ENCODE measurements around the gene SHOC1.
"Not testable (repeated sequence)": the region's sequence is repeated elsewhere in the genome, so short reads cannot be mapped to it uniquely, and the experiment has no call there.

Gene SHOC1

DNA sequence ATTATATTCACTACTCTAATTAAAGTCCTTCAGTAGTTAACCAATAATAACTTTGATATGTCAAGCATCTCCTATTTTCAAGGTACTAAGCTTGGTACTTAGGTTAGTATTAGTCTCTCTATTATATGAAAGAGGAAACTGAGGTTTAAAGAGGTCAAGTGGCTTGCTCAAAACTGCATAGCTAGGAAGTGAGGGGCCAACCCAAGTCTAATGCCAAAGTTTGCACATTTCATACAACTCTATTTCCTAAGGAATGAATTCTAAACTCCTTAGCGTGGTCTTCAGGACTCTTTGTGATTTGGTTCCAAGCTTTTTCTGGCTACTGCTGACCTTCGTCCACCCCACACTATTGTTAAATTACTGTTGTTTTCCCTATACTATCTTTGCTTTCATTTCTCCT is 9.9 kb upstream of the SHOC1 start:
- no peak for DNase-seq

DNA sequence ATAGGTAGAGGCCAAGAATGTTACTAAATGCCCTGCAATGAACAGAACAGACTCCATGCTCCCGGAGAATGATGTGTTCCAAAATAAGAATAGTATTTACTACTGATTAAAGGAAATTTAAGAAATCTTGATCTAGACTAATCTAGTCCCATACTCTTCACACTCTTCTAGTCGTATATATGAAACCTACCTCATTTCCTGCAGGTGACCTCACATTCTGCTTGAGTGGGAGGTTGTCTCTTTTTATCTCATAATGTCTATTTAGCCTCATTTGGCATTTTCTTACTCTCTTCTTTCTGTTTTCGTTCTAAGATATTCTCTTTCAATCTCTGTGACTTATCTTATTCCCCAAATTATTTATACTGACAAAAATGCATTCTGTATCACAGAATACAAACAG is 9.2 kb upstream of the SHOC1 start:
- DNase-seq: no peak

GRCh38 chr9:111799915-111800526 is 5.3 kb upstream of the SHOC1 start:
- DNase-seq: no peak

DNA sequence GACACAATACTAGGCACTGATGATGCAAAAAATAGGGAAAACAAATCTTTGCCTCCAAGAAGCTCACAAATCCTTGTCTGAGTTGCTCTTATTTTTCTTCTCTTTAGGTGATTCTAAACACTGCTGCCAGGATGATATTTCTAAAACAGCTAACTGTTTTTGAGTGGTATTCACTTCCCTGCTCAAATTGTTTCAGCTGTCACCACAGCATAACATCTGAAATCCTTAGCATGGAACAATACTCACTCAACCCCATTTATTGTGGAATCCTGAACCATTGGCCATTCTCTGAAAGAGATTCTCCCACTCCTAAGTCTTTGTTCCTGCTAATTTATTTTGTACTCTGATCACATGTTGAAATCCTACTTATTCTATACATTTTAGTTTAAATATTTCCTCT is 4.8 kb upstream of the SHOC1 start:
- DNase-seq: no peak

- DNase-seq: no peak
These were observed 4.0 kb upstream of the SHOC1 start for GRCh38 chr9:111798786-111799185.

DNA sequence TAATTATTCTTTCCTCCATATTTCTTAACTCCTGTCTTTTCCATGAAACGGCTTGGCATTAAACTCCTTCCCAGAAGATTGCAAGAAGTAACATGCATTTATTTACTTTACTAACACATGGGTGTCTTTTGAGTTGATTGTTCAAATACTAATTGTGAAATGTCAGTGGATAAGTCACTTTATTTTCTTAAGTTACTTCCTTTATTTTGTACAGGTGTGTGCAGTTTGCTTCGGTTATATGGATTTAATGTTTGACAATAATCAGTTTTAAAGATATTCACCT is 761 bp upstream of the SHOC1 start:
- DNase-seq: no peak

DNA sequence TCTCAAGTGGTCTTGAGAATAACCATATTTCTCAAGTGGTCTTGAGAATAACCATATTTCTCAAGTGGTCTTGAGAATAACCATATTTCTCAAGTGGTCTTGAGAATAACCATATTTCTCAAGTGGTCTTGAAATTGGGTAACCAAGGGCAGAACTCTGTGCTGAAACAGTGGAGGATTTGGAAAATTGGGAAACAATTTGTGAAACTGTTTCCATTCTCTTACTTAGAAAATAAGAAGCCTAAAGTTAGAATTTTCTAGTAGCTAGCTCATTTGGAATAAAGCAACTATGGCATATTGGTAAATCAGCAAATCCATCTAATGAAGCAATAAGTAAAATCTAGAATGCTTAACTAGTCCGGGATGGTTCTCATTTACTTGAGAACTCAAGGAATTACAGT is 2.9 kb downstream of the SHOC1 start:
- not testable (repeated sequence) for DNase-seq

GRCh38 chr9:111789881-111790280 is 4.9 kb downstream of the SHOC1 start:
- no peak for DNase-seq

- no peak for DNase-seq
These were observed 10.9 kb downstream of the SHOC1 start for GRCh38 chr9:111783857-111784256.

GRCh38 chr9:111783424-111783823 is 11.3 kb downstream of the SHOC1 start:
- DNase-seq: no peak

DNA sequence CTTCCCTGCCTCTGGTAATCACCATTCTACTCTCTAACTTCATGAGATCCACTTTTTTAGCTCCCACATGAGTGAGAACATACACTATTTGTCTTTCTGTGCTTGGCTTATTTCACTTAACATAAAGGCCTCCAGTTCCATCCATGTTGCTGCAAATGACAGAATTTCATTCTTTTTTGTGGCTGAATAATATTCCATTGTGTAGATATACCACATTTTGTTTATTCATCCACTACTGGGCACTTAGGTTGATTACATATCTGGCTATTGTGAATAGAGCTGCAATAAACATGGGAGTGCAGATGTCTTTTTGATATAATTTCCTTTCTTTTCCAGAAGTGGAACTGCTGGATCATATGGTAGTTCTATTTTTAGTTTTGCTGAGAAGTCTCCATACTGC is 28.7 kb downstream of the SHOC1 start:
- no peak for DNase-seq

DNA sequence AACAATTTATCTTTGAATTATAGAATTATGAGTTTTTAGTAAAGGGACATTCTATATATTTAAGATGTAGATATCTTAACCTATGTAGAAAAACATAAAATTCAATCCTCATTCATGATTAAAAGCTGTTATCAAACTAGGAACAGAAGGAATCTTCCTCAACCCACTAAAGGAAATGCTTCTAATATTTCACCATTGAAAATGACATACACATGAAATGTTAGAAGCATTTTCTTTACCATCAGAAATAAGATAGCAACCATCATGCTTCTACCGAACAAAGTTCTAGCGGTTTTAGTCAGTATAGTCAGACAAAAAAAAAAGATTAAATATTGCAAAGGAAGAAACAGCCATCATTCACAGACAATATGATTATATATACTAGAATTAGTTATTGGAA is 32.2 kb downstream of the SHOC1 start:
- no peak for DNase-seq

- peak; percentile 8 for DNase-seq
These were observed 34.7 kb downstream of the SHOC1 start for GRCh38 chr9:111759762-111760639.

DNA sequence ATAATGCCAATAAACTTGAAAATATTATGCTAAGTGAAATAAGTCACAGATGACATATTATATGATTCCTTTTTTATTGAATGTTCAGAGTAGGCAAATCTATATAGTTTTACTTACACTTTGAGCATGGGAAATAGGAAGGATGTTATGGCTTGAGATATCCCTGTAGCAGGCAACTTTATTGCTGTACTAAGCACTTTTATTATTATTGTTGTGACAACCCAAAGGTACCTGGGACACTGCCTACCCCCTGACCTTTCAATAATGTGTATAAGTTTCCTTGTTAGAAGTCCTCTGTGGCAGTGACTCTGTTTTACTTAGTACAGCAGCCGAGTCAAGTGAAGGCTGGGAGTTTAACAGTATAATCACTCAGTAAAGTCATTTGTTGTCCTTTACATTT is 39.9 kb downstream of the SHOC1 start:
- DNase-seq: no peak

- DNase-seq: no peak
These were observed 42.3 kb downstream of the SHOC1 start for GRCh38 chr9:111752455-111752854.
